H1 (cell line): Measurements from ENCODE around the gene RHO. TPM values are rescaled to one million over a fixed set of nuclear protein-coding genes. Genes with fewer than 3 reads are reported as not detected.

Experiments used
- ASH2L ChIP-seq: fragments of 200-600, 300-600 bp; sonication (generic); IDR thresholded peaks from one replicate; pipeline ENCODE4 v1.7.1; 2017; ENCODE audit warnings: low read length
- BACH1 ChIP-seq: IDR thresholded peaks from 2 replicates; pipeline ENCODE4 v1.6.1; 2012; ENCODE audit warnings: low read length, improper control_type of control experiment
- CEBPB ChIP-seq: IDR thresholded peaks from 2 replicates; pipeline ENCODE4 v1.6.1; 2012; ENCODE audit warnings: low read depth, low read length
- HDAC6 ChIP-seq: IDR thresholded peaks from one replicate; pipeline ENCODE4 v1.7.1; 2012; ENCODE audit warnings: low read depth, mild to moderate bottlenecking, inconsistent platforms, low read length, moderate library complexity
- TAF7 ChIP-seq: optimal IDR thresholded peaks from 2 replicates; pipeline ENCODE3; 2011; ENCODE audit warnings: low read depth, mild to moderate bottlenecking, inconsistent platforms, low read length, moderate library complexity, borderline replicate concordance
- polyA plus RNA-seq, 7 experiments: library from polyadenylated mRNA; depleted of rRNA in 3 of 7; stranded (reverse) in 5 of 7; unstranded in 2 of 7; fragments of >200 nt in 5 of 7; fragments of 200-250 nt in 2 of 7; gene quantifications; 1 replicate in 5 of 7; 2 replicates in 1 of 7; 4 replicates in 1 of 7; pipeline versions ENCODE4 v1.2.1 to v1.2.3, GENCODE V29; 2011 to 2013; ENCODE audit warnings: missing spikeins in 2 of 7, mixed read lengths in 2 of 7
- total RNA-seq: library from RNA; stranded (reverse); fragmentation: NEBNext Ultra II Directional; extraction: Animal tissue kit (Norgen Biotek cat#: 25700); gene quantifications from 2 replicates; pipeline ENCODE4 v1.2.1, GENCODE V29; 2021

Gene RHO
- total and polyA plus RNA-seq, 2 of the 8 experiments (the other 6 are each of a cell fraction or from before 2014, with no cell fraction given): not detected

DNA sequence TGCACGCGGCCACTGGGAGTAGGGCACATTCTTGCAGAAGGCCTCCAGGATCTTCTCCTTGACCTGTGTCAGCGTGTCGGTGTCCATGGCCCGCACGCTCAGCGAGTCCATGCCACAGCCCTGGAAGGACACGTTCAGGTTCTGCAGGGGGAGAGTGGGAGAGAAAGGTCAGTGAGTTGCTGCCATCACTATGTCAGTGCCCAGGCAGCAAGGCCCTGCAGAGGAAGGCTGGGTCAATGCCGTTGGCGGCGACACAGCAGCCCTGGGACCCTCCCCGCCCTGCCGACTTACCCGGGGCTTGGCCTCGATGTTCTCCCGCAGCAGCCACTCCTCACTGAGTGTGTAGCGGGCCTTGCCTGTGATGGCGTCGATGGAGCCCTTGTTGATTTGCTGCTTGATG is 34.4 kb downstream of the RHO start (continued):
- TF ChIP-seq HDAC6 (no peak), BACH1 (no peak), ASH2L (no peak), CEBPB (no peak), TAF7 (no peak)
